Activated T-cell treated with anti-CD3 and anti-CD28 coated beads, Interleukin-2, amount 50 U/mL, for 24 hours (primary cell): Measurements from ENCODE around the gene EXOC5.
"Not testable (repeated sequence)": the region's sequence is repeated elsewhere in the genome, so short reads cannot be mapped to it uniquely, and the experiment has no call there.

Source experiments
- DNase-seq: peaks from one replicate; pipeline ENCODE4 v3.0.0-alpha.2; 2020
- H3K27ac Mint-ChIP-seq: 2 replicates; pipeline ENCODE4 v1.8.0; 2020; ENCODE audit warnings: mild to moderate bottlenecking, mixed read lengths
- H3K27me3 Mint-ChIP-seq: 2 replicates; pipeline ENCODE4 v1.8.0; 2020; ENCODE audit warnings: mixed read lengths
- H3K36me3 Mint-ChIP-seq: 2 replicates; pipeline ENCODE4 v1.8.0; 2020; ENCODE audit warnings: low read depth, mixed read lengths
- H3K4me1 Mint-ChIP-seq: 2 replicates; pipeline ENCODE4 v1.8.0; 2020; ENCODE audit warnings: low read depth, mixed read lengths
- H3K4me3 Mint-ChIP-seq: 2 replicates; pipeline ENCODE4 v1.8.0; 2020; ENCODE audit warnings: mild to moderate bottlenecking, moderate library complexity, mixed read lengths
- H3K9me3 Mint-ChIP-seq: 2 replicates; pipeline ENCODE4 v1.8.0; 2020; ENCODE audit warnings: mixed read lengths

The EXOC5 gene

GRCh38 chr14:57228320-57228719, 40.4 kb downstream of the EXOC5 start:
- H3K4me1 Mint-ChIP-seq, H3K9me3 Mint-ChIP-seq, DNase-seq, H3K27me3 Mint-ChIP-seq, H3K27ac Mint-ChIP-seq, H3K4me3 Mint-ChIP-seq: not testable (repeated sequence)
- H3K36me3 Mint-ChIP-seq, result peaks cover 90% of the 10 kb centered on the region

- Mint-ChIP-seq H3K9me3 (no peaks in the 10 kb centered on the region), H3K36me3 (peaks cover 87% of the 10 kb centered on the region), H3K4me1 (peaks cover 8% of the 10 kb centered on the region), H3K27me3 (no peaks in the 10 kb centered on the region), H3K27ac (no peak overlapping the region), H3K4me3 (no peak overlapping the region)
- no peak for DNase-seq
Measured at GRCh38 chr14:57227083-57227482, 41.6 kb downstream of the EXOC5 start.

DNA sequence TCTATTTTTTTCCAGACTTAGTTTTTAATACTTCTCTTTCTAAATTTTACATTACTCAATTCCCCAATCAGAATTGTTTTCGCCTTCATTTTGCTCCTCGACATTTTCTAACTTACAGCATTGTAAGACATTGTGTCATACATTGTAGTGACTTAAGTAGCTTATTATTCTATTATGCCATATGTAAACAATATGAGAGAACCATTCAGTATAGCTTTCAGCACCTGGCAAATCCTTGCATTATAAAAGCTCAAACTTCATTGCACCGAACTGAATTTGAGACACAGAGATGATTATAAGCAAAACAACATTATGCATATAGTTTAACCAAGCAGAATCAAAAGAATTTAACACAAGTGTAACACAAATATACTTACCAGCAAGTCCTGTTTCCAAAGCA, 46.8 kb downstream of the EXOC5 start:
- Mint-ChIP-seq H3K27me3 (no peaks in the 10 kb centered on the region), H3K36me3 (peaks cover 83% of the 10 kb centered on the region), H3K4me1 (peaks cover 3% of the 10 kb centered on the region), H3K9me3 (no peaks in the 10 kb centered on the region), H3K27ac (no peak overlapping the region), H3K4me3 (no peak overlapping the region)
- no peak for DNase-seq

DNA sequence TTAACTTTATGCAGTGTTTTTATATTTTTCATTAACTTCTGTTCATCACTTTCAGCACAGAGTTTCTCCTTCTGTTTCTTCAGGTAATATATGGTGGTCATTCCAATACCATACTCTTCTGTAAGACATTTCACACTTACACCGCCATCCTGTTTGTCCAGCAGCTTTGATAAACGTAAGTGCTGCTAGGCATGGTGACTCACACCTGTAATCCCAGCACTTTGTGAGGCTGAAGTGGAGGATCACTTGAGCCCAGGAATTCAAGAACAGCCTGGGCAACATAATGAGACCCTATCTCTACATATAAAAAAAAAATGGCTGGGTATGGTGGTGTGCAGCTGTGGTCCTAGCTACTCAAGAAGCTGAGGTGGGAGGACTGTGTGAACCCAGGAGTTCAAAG, 55.8 kb downstream of the EXOC5 start:
- H3K36me3 Mint-ChIP-seq, result peaks cover 85% of the 10 kb centered on the region

DNA sequence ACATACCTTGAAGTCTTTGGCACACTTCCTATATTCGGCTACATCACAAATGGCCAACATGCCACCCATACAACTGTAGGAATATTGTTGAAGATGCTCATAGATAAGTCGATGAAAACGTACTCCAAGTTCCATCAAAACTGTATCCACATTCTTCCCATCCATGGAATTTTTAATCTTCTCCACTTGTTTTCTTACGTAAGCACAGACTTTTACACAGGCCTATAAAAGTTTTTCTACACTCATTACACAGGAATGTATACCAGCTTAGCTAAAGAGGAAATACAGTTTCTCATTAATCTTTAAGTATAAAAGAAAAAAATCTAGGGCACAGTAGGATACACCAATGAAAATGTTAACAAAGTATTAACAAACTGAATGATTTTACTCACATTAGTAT, 59.1 kb downstream of the EXOC5 start:
- no peak overlapping the region for H3K27ac Mint-ChIP-seq
- H3K9me3 Mint-ChIP-seq, result no peaks in the 10 kb centered on the region
- H3K4me3 Mint-ChIP-seq, result no peak overlapping the region
- no peaks in the 10 kb centered on the region for H3K4me1 Mint-ChIP-seq
- H3K36me3 Mint-ChIP-seq, result peaks cover 67% of the 10 kb centered on the region
- no peak for DNase-seq
- no peaks in the 10 kb centered on the region for H3K27me3 Mint-ChIP-seq

More for the DNA sequence above, 55.8 kb downstream of the EXOC5 start:
- no peak for DNase-seq
- H3K4me1 Mint-ChIP-seq, result no peaks in the 10 kb centered on the region
- no peak overlapping the region for H3K4me3 Mint-ChIP-seq
- H3K9me3 Mint-ChIP-seq, result no peaks in the 10 kb centered on the region
- no peak overlapping the region for H3K27ac Mint-ChIP-seq
- H3K27me3 Mint-ChIP-seq, result no peaks in the 10 kb centered on the region

DNA sequence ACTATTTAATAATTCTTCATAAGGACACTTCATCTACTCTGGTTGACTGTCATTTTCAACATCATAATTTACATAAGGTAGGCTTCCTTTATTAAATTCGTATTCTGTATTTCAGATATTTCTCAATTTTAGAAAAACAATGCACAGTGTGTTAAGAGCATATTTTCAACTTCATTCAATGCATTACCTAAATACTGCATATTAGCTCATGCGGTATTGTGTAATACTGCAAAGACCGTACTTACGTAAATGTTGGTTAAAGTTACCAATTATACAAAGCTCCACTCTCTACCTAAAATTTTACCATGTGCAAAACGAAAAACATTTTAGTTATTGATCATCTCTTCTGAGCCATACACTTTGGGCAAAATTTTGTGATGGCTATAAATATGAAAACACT, 62.8 kb downstream of the EXOC5 start:
- Mint-ChIP-seq H3K4me1 (no peaks in the 10 kb centered on the region), H3K36me3 (peaks cover 34% of the 10 kb centered on the region), H3K9me3 (no peaks in the 10 kb centered on the region), H3K27ac (no peak overlapping the region), H3K27me3 (no peaks in the 10 kb centered on the region), H3K4me3 (no peak overlapping the region)
- no peak for DNase-seq

DNA sequence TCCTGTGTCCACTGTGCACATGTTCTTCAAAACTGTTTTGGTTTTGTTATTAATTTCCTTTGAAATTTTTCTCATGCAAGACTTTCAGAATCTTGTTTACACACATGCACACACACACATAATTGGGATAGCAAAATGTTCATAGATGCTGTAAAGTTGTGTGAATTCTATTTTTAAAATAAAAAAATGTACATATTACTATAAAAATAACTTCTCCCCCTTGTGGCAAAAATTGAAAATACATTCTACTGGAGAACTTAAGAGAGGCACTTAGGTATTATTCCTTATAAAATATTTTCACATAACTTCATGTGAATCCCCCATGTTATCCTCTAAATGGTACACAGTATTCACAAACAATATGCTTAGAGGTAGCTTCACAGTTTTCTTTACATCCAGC, 66.0 kb downstream of the EXOC5 start:
- H3K27ac Mint-ChIP-seq, H3K27me3 Mint-ChIP-seq, H3K4me1 Mint-ChIP-seq, H3K9me3 Mint-ChIP-seq, DNase-seq, H3K4me3 Mint-ChIP-seq: not testable (repeated sequence)
- H3K36me3 Mint-ChIP-seq, result peaks cover 12% of the 10 kb centered on the region

- no peak for DNase-seq
- Mint-ChIP-seq H3K4me1 (peaks cover 3% of the 10 kb centered on the region), H3K27ac (no peak overlapping the region), H3K27me3 (peaks cover 14% of the 10 kb centered on the region), H3K9me3 (no peaks in the 10 kb centered on the region), H3K36me3 (no peaks in the 10 kb centered on the region), H3K4me3 (no peak overlapping the region)
Measured at GRCh38 chr14:57199921-57200320, 68.8 kb downstream of the EXOC5 start.

DNA sequence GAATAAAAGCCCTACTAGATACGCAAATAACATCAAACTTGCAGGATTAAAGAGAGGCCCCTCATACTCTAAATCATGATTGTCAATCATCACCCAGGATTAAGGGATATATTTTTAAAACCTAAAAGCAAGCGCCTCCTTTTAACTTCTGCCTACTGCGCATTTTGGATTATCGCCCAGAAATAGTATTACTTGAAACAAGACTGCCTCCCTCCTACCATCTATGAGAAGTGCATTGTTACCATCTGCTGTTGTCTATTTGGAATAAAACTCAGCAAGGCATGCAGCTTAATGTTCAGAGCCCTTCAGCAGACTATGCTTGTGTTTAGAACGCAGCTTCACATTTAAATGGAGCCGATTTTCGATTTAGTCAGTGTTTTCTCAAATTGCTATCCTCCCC, 79.6 kb downstream of the EXOC5 start:
- Mint-ChIP-seq H3K27me3 (peaks cover 30% of the 10 kb centered on the region), H3K27ac (no peak overlapping the region), H3K9me3 (no peaks in the 10 kb centered on the region), H3K4me1 (no peaks in the 10 kb centered on the region), H3K36me3 (no peaks in the 10 kb centered on the region), H3K4me3 (no peak overlapping the region)
- no peak for DNase-seq

- Mint-ChIP-seq H3K36me3 (no peaks in the 10 kb centered on the region), H3K27me3 (peaks cover 25% of the 10 kb centered on the region), H3K4me3 (no peak overlapping the region), H3K9me3 (no peaks in the 10 kb centered on the region), H3K27ac (no peak overlapping the region), H3K4me1 (no peaks in the 10 kb centered on the region)
- DNase-seq, result no peak
Measured at GRCh38 chr14:57182760-57183503, 85.8 kb downstream of the EXOC5 start.

DNA sequence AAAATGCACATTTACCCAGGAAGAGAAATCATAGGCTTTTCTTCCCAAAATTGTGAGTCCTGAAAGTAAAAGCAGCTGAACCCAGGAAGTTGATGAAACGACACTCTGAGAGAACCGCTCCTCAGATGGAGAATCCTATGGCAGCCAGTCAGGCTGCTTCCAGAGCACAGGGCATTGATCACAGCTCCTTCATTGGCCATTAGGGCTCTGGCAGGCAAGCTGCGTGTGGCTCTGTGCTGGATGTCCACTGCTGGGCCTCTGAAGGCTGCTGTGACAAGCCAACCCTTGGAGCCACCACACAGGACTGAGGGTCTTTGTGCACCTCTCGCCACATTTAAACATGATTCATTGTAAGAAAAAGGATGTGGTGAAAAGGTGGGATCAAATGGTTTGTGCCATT, 89.4 kb downstream of the EXOC5 start:
- no peak overlapping the region for H3K27ac Mint-ChIP-seq
- DNase-seq, result no peak
- H3K9me3 Mint-ChIP-seq, result no peaks in the 10 kb centered on the region
- H3K36me3 Mint-ChIP-seq, result no peaks in the 10 kb centered on the region
- no peak overlapping the region for H3K4me3 Mint-ChIP-seq
- H3K4me1 Mint-ChIP-seq, result no peaks in the 10 kb centered on the region
- peaks cover 20% of the 10 kb centered on the region for H3K27me3 Mint-ChIP-seq

GRCh38 chr14:57174466-57174865, 94.2 kb downstream of the EXOC5 start:
- peaks cover 23% of the 10 kb centered on the region for H3K27me3 Mint-ChIP-seq
- no peaks in the 10 kb centered on the region for H3K4me1 Mint-ChIP-seq
- no peaks in the 10 kb centered on the region for H3K36me3 Mint-ChIP-seq
- no peak overlapping the region for H3K27ac Mint-ChIP-seq
- no peak for DNase-seq
- H3K4me3 Mint-ChIP-seq, result no peak overlapping the region
- H3K9me3 Mint-ChIP-seq, result no peaks in the 10 kb centered on the region

DNA sequence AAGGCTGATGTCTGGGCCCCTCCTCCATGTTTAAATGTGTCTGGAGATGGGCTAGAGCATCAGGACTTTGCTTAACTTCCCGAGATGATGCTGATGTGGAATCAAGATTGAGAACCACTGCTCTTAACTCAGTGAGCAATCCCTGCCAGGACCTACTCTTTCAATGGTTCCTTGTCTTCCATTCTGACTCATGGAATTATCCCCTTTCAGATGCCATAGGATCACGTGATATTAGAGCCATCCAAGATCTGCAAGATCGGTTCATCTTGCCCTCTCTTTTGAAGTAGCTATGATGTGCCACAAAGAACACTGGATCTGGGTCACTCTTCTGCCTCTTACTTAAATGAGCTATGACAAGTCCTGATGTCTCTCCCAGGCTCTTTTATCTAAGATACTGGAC, 96.8 kb downstream of the EXOC5 start:
- Mint-ChIP-seq H3K36me3 (no peaks in the 10 kb centered on the region), H3K4me1 (no peaks in the 10 kb centered on the region), H3K9me3 (no peaks in the 10 kb centered on the region), H3K27ac (no peak overlapping the region), H3K27me3 (peaks cover 8% of the 10 kb centered on the region), H3K4me3 (no peak overlapping the region)
- no peak for DNase-seq

- Mint-ChIP-seq H3K36me3 (no peaks in the 10 kb centered on the region), H3K4me1 (no peaks in the 10 kb centered on the region), H3K27ac (no peak overlapping the region), H3K4me3 (no peak overlapping the region), H3K9me3 (no peaks in the 10 kb centered on the region), H3K27me3 (peaks cover 8% of the 10 kb centered on the region)
- DNase-seq, result no peak
Measured at GRCh38 chr14:57171363-57171762, 97.3 kb downstream of the EXOC5 start.

DNA sequence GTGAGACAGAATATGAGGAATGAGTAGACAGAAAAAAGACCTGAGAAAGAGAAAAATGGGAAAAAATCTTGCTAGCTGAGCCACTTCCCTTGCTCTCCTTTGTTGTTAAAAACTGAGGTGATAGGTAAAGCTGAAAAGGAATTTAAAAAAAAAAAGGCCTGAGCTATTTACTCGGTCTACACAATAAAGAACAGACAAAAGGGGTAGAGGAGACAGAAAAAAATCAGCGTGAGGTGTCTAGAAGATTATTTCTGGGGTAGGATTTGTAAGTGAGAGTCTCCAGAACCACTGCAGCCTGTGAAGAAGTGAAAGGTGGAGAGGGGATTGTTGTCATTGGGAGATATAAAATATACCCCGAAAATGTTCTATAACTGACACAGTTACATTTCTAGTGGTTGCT, 98.8 kb downstream of the EXOC5 start:
- no peak for DNase-seq
- Mint-ChIP-seq H3K27ac (no peak overlapping the region), H3K27me3 (peaks cover 8% of the 10 kb centered on the region), H3K9me3 (no peaks in the 10 kb centered on the region), H3K36me3 (no peaks in the 10 kb centered on the region), H3K4me3 (no peak overlapping the region), H3K4me1 (no peaks in the 10 kb centered on the region)

DNA sequence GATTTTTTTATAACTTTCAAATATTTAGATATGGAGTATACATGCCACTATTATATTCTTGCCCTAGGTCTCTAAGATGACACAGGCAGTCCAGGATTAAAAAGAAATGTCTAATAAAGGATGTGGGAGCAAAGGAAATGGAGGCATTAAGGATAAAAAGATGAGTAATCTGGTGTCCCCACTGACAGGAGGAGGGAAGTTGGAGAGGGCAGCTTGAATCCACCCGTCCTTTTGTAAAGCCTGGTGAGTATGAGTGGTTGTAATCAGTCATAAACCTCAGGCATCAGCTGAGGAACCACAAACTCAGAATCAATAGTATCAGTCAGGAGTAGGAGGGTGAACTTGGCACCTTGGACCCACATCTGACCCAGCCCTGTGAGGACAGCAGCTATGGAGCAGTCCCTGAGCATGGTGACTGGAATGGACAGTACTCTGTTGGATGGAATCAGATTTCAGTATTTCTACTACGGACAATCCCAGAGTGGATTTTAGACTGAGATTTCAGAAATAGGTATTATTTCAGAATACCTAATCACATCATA, 100.5 kb downstream of the EXOC5 start:
- peaks cover 8% of the 10 kb centered on the region for H3K27me3 Mint-ChIP-seq
- DNase-seq, result no peak
- H3K27ac Mint-ChIP-seq, result no peak overlapping the region
- H3K4me1 Mint-ChIP-seq, result no peaks in the 10 kb centered on the region
- H3K36me3 Mint-ChIP-seq, result no peaks in the 10 kb centered on the region
- no peak overlapping the region for H3K4me3 Mint-ChIP-seq
- no peaks in the 10 kb centered on the region for H3K9me3 Mint-ChIP-seq
